ENCODE measurements around the gene SYNE2.

DNA sequence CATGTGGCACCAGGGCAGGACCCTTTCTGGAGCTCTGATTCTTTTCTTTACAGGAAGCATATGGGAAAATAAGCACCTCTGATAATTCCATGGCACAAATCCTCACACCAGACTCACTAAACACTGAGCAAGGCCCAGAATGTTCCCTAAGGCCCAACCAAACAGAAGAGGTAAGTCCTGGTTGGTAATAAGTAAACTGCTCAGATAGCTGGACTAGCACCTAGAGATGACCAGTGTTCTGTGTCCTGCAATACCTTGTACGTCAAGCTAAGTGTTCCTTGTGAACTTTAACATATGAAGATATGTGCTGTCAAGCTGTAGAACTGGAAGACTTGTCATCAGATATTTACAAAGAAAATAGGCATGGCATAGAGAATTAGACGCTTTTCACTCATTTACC is 254.6 kb downstream of the SYNE2 start:
- TF ChIP-seq, protein P1, sequence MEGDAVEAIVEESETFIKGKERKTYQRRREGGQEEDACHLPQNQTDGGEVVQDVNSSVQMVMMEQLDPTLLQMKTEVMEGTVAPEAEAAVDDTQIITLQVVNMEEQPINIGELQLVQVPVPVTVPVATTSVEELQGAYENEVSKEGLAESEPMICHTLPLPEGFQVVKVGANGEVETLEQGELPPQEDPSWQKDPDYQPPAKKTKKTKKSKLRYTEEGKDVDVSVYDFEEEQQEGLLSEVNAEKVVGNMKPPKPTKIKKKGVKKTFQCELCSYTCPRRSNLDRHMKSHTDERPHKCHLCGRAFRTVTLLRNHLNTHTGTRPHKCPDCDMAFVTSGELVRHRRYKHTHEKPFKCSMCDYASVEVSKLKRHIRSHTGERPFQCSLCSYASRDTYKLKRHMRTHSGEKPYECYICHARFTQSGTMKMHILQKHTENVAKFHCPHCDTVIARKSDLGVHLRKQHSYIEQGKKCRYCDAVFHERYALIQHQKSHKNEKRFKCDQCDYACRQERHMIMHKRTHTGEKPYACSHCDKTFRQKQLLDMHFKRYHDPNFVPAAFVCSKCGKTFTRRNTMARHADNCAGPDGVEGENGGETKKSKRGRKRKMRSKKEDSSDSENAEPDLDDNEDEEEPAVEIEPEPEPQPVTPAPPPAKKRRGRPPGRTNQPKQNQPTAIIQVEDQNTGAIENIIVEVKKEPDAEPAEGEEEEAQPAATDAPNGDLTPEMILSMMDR (IDR thresholded peaks at IDR 0.05) = no peak
- no peak for TF ChIP-seq POLR2A (IDR thresholded peaks at IDR 0.05)
